22Rv1 (cell line): Measurements from ENCODE around the gene GPR89A.

ENCODE experiments used
- ZFX ChIP-seq: fragments of 450-650 bp; IDR thresholded peaks from 2 replicates; pipeline ENCODE4 v1.6.1; 2017; ENCODE audit warnings: antibody characterized with exemption, borderline replicate concordance
- TF ChIP-seq, protein P1 (sequence below): fragments of 450-650 bp; IDR thresholded peaks from 2 replicates; pipeline ENCODE4 v1.5.1; 2017; ENCODE audit warnings: mild to moderate bottlenecking

DNA sequence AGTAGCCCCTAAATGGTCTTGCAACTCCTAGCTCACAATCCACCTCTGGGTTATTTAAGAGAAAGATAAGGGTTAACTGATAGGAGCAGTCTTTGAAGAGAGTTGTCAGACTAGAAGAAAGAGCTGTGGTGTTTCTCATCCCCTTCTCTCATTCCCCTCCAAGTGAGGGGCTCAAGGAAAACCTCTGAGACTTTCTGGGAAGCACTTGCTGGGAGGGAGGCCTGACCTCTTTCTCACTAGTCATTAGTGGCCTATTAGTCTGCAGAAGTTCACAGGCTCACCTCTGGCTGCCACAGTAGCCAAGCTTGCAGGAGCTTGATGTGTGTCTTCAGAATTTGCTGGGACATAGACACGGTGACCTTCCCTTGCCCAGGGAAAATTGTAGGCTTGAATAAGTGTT lies 6.2 kb upstream of the GPR89A start:
- TF ChIP-seq, protein P1, sequence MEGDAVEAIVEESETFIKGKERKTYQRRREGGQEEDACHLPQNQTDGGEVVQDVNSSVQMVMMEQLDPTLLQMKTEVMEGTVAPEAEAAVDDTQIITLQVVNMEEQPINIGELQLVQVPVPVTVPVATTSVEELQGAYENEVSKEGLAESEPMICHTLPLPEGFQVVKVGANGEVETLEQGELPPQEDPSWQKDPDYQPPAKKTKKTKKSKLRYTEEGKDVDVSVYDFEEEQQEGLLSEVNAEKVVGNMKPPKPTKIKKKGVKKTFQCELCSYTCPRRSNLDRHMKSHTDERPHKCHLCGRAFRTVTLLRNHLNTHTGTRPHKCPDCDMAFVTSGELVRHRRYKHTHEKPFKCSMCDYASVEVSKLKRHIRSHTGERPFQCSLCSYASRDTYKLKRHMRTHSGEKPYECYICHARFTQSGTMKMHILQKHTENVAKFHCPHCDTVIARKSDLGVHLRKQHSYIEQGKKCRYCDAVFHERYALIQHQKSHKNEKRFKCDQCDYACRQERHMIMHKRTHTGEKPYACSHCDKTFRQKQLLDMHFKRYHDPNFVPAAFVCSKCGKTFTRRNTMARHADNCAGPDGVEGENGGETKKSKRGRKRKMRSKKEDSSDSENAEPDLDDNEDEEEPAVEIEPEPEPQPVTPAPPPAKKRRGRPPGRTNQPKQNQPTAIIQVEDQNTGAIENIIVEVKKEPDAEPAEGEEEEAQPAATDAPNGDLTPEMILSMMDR = no peak
- no peak for TF ChIP-seq ZFX
